Measurements from ENCODE around the gene GPR157.

GPR157 gene

GRCh38 chr1:9088807-9089206 is 40.1 kb downstream of the GPR157 start:
- FAIRE-seq = no peak
- no peak for DNase-seq (ENCODE audit: insufficient read length, low spot score)
- TF ChIP-seq POLR2A (IDR thresholded peaks at IDR 0.05; ENCODE audit: low read depth, low read length) (no peak), PAX5 (IDR thresholded peaks at IDR 0.05; ENCODE audit: insufficient read depth, low read length, severe bottlenecking) (no peak), POLR2AphosphoS5 (IDR thresholded peaks at IDR 0.05; ENCODE audit: low read depth, low read length) (no peak), SPI1 (IDR thresholded peaks at IDR 0.05; ENCODE audit: low read depth, low read length) (no peak), POU2F2 (IDR thresholded peaks at IDR 0.05; ENCODE audit: low read depth, low read length) (no peak), TAF1 (IDR thresholded peaks at IDR 0.05; ENCODE audit: low read depth, low read length) (no peak)

DNA sequence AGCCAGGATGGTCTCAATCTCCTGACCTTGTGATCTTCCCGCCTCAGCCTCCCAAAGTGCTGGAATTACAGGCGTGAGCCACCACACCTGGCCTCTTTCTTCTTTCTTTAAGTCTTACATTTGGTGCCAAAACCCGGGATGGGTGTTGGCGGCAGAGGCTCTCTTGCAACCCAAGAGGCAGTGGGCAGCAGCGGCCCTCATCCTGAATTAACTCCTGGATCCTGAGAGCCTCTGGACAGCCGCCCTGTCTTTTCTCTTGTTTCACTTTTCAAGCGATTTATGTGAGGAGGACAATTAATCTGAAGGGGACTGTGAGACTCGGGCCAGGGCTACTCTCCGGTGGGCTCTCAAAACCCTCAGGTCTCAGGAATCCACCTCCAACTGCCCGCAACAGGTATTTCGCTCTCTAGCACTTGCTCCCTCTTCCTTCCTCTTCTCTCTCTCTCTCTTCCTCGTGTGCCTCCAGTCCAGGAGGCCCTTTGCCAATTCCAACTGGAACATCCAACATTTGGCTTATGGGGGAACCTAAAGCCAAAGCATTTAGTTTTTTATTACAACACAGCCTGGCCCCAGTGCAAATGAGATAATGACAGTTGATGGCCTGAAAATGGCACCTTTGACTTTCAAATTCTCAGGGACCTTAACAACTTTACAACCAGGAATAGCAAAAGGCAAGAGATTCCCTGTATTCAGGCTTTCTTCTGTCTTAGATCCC is 41.3 kb downstream of the GPR157 start:
- TF ChIP-seq SPI1 (IDR thresholded peaks at IDR 0.05; ENCODE audit: low read depth, low read length) (no peak), POLR2AphosphoS5 (IDR thresholded peaks at IDR 0.05; ENCODE audit: low read depth, low read length) (no peak), POLR2A (IDR thresholded peaks at IDR 0.05; ENCODE audit: low read depth, low read length) (no peak), PAX5 (IDR thresholded peaks at IDR 0.05; ENCODE audit: insufficient read depth, low read length, severe bottlenecking) (no peak), TAF1 (IDR thresholded peaks at IDR 0.05; ENCODE audit: low read depth, low read length) (no peak), POU2F2 (IDR thresholded peaks at IDR 0.05; ENCODE audit: low read depth, low read length) (no peak)
- no peak for DNase-seq (ENCODE audit: insufficient read length, low spot score)
- FAIRE-seq = no peak

GRCh38 chr1:9086796-9087195 is 42.1 kb downstream of the GPR157 start:
- FAIRE-seq (no peak), DNase-seq (ENCODE audit: insufficient read length, low spot score) (no peak)
- TF ChIP-seq SPI1 (IDR thresholded peaks at IDR 0.05; ENCODE audit: low read depth, low read length) (no peak), POLR2AphosphoS5 (IDR thresholded peaks at IDR 0.05; ENCODE audit: low read depth, low read length) (no peak), PAX5 (IDR thresholded peaks at IDR 0.05; ENCODE audit: insufficient read depth, low read length, severe bottlenecking) (no peak), POLR2A (IDR thresholded peaks at IDR 0.05; ENCODE audit: low read depth, low read length) (no peak), TAF1 (IDR thresholded peaks at IDR 0.05; ENCODE audit: low read depth, low read length) (no peak), POU2F2 (IDR thresholded peaks at IDR 0.05; ENCODE audit: low read depth, low read length) (no peak)

DNA sequence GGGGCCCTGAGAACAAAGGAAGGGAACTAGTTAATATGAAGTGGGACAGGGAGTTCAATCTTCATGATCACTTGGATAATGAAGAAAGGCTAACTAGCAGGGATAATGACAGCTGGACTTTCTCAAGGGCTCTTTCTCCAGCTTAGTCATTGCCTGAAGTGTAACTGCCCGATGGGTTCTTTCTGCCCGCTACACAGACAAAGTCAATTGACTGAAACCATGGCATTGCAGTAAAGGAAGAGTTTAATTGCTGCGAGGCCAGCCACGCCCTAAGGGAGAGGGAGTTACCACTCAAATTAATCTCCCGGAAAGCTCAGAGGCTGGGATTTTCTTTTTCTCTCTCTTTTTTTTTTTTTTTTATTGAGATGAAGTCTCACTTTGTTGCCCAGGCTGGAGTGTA is 42.9 kb downstream of the GPR157 start:
- TF ChIP-seq POLR2A (IDR thresholded peaks at IDR 0.05; ENCODE audit: low read depth, low read length) (no peak), SPI1 (IDR thresholded peaks at IDR 0.05; ENCODE audit: low read depth, low read length) (no peak), POU2F2 (IDR thresholded peaks at IDR 0.05; ENCODE audit: low read depth, low read length) (no peak), TAF1 (IDR thresholded peaks at IDR 0.05; ENCODE audit: low read depth, low read length) (no peak), POLR2AphosphoS5 (IDR thresholded peaks at IDR 0.05; ENCODE audit: low read depth, low read length) (no peak), PAX5 (IDR thresholded peaks at IDR 0.05; ENCODE audit: insufficient read depth, low read length, severe bottlenecking) (no peak)
- DNase-seq (ENCODE audit: insufficient read length, low spot score) (no peak), FAIRE-seq (no peak)

GRCh38 chr1:9085306-9085940 is 43.5 kb downstream of the GPR157 start:
- DNase-seq (ENCODE audit: insufficient read length, low spot score) (no peak), FAIRE-seq (no peak)
- TF ChIP-seq POLR2A (IDR thresholded peaks at IDR 0.05; ENCODE audit: low read depth, low read length) (no peak), POLR2AphosphoS5 (IDR thresholded peaks at IDR 0.05; ENCODE audit: low read depth, low read length) (no peak), POU2F2 (IDR thresholded peaks at IDR 0.05; ENCODE audit: low read depth, low read length) (no peak), SPI1 (IDR thresholded peaks at IDR 0.05; ENCODE audit: low read depth, low read length) (no peak), TAF1 (IDR thresholded peaks at IDR 0.05; ENCODE audit: low read depth, low read length) (no peak), PAX5 (IDR thresholded peaks at IDR 0.05; ENCODE audit: insufficient read depth, low read length, severe bottlenecking) (no peak)

- no peak for DNase-seq (ENCODE audit: insufficient read length, low spot score)
- TF ChIP-seq SPI1 (IDR thresholded peaks at IDR 0.05; ENCODE audit: low read depth, low read length) = no peak
- no peak for TF ChIP-seq POLR2AphosphoS5 (IDR thresholded peaks at IDR 0.05; ENCODE audit: low read depth, low read length)
- no peak for TF ChIP-seq POLR2A (IDR thresholded peaks at IDR 0.05; ENCODE audit: low read depth, low read length)
- TF ChIP-seq PAX5 (IDR thresholded peaks at IDR 0.05; ENCODE audit: insufficient read depth, low read length, severe bottlenecking) = no peak
- TF ChIP-seq TAF1 (IDR thresholded peaks at IDR 0.05; ENCODE audit: low read depth, low read length) = no peak
- TF ChIP-seq POU2F2 (IDR thresholded peaks at IDR 0.05; ENCODE audit: low read depth, low read length) = no peak
- no peak for FAIRE-seq
Observed at GRCh38 chr1:9084906-9085305, 44.0 kb downstream of the GPR157 start.

DNA sequence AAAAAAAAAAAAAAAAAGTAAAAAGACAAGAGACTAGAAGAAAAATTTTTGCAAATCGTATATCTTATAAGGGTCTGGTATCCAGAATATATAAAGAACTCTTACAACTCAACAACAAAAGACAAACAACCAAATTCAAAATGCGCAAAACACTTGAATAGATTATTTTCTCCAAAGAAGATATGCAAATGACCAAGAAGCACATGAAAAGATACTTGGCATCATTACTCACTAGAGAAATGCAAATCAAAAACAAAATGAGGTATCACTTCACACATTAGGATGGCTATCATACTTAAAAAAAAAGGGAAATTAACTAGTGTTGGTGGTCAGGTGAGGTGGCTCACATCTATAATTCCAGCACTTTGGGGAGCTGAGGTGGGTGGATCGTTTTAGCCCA is 47.4 kb downstream of the GPR157 start:
- no peak for DNase-seq (ENCODE audit: insufficient read length, low spot score)
- FAIRE-seq = no peak
- TF ChIP-seq POLR2AphosphoS5 (IDR thresholded peaks at IDR 0.05; ENCODE audit: low read depth, low read length) (no peak), PAX5 (IDR thresholded peaks at IDR 0.05; ENCODE audit: insufficient read depth, low read length, severe bottlenecking) (no peak), SPI1 (IDR thresholded peaks at IDR 0.05; ENCODE audit: low read depth, low read length) (no peak), POLR2A (IDR thresholded peaks at IDR 0.05; ENCODE audit: low read depth, low read length) (no peak), POU2F2 (IDR thresholded peaks at IDR 0.05; ENCODE audit: low read depth, low read length) (no peak), TAF1 (IDR thresholded peaks at IDR 0.05; ENCODE audit: low read depth, low read length) (no peak)

- TF ChIP-seq POLR2A (IDR thresholded peaks at IDR 0.05; ENCODE audit: low read depth, low read length) (no peak), PAX5 (IDR thresholded peaks at IDR 0.05; ENCODE audit: insufficient read depth, low read length, severe bottlenecking) (no peak), TAF1 (IDR thresholded peaks at IDR 0.05; ENCODE audit: low read depth, low read length) (no peak), POLR2AphosphoS5 (IDR thresholded peaks at IDR 0.05; ENCODE audit: low read depth, low read length) (no peak), POU2F2 (IDR thresholded peaks at IDR 0.05; ENCODE audit: low read depth, low read length) (no peak), SPI1 (IDR thresholded peaks at IDR 0.05; ENCODE audit: low read depth, low read length) (no peak)
- FAIRE-seq = no peak
- no peak for DNase-seq (ENCODE audit: insufficient read length, low spot score)
Observed at GRCh38 chr1:9080705-9081291, 48.1 kb downstream of the GPR157 start.
